ENCODE measurements around the gene PAIP2. TPM values are rescaled to one million over a fixed set of nuclear protein-coding genes. Genes with fewer than 3 reads are reported as not detected.
A peak's percentile ranks its signal among the peaks of the same experiment; 100 is the strongest.
"Not testable (repeated sequence)": the region's sequence is repeated elsewhere in the genome, so short reads cannot be mapped to it uniquely, and the experiment has no call there.

Gene PAIP2
- total and polyA plus RNA-seq, 3 donors from 2014 or later: 142 to 297 (median 150) TPM

DNA sequence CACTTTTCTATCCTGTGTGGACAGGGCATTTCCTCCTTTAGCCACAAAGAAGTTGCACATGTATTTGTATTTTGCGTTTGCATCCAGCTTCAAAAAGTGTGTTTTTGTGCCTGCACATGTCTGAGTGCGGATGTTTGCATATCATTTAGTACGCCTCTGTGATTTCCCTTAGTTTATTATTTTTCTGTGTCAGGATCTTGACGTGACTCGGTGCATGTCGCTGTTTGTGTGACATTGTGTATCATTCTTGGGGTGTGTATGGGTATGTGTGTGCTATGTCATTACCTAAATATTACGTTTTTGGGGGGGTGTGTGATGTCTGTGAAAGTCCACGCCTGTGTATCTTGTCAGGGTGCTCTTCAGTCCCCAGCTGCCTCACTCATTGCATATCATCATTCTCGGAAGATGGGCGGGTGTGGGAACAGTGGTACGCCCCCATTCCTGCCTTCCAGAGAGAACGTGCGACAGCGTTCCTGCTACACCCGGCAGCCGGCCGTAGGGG, 416 bp upstream of the PAIP2 start:
- WGBS, 2 donors: 3 to 5% methylated on average over 16 to 17 of the region's 17 CpGs
- Histone ChIP-seq H3K4me1 (peaks cover 8% of the 10 kb centered on the region), H3K27me3 (no peaks in the 10 kb centered on the region), H3K36me3 (ENCODE audit: low read depth, missing control alignments) (no peaks in the 10 kb centered on the region), H3K27ac (peak overlapping the region; percentile 97 to 99), H3K4me3 (peak overlapping the region; percentile 90 to 95), H3K9me3 (no peaks in the 10 kb centered on the region)
- no peak for TF ChIP-seq POLR2A (IDR thresholded peaks at IDR 0.05)
- TF ChIP-seq, protein P1, sequence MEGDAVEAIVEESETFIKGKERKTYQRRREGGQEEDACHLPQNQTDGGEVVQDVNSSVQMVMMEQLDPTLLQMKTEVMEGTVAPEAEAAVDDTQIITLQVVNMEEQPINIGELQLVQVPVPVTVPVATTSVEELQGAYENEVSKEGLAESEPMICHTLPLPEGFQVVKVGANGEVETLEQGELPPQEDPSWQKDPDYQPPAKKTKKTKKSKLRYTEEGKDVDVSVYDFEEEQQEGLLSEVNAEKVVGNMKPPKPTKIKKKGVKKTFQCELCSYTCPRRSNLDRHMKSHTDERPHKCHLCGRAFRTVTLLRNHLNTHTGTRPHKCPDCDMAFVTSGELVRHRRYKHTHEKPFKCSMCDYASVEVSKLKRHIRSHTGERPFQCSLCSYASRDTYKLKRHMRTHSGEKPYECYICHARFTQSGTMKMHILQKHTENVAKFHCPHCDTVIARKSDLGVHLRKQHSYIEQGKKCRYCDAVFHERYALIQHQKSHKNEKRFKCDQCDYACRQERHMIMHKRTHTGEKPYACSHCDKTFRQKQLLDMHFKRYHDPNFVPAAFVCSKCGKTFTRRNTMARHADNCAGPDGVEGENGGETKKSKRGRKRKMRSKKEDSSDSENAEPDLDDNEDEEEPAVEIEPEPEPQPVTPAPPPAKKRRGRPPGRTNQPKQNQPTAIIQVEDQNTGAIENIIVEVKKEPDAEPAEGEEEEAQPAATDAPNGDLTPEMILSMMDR (IDR thresholded peaks at IDR 0.05): no peak
- intact Hi-C loops (cut with DNase I; ENCODE audit: low total_unique reads): no loop called here
- no peak for DNase-seq

DNA sequence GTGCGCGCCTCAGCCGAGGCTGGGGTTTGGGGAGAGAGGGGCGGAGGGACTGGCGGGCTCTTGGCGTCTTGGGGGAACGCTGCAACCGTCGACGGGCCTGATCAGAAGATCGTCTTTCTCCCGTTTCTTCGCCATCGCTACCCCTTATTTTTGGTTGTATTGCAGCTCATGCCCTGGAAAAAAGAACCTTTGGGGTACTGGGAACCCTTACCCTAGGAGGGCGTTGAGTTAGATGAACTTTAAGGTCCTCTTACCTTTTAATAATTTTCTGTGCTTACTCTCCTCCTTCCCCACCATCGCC, 719 bp downstream of the PAIP2 start:
- TF ChIP-seq POLR2A (IDR thresholded peaks at IDR 0.05): no peak
- TF ChIP-seq, protein P1 (IDR thresholded peaks at IDR 0.05): no peak
- no peaks in the 10 kb centered on the region for H3K9me3 ChIP-seq
- peak overlapping the region; percentile 90 to 95 for H3K4me3 ChIP-seq
- no peaks in the 10 kb centered on the region for H3K36me3 ChIP-seq (ENCODE audit: low read depth, missing control alignments)
- peaks cover 8% of the 10 kb centered on the region for H3K4me1 ChIP-seq
- intact Hi-C loops (cut with DNase I; ENCODE audit: low total_unique reads): no loop called here
- no peak for DNase-seq
- peak overlapping the region; percentile 97 to 99 for H3K27ac ChIP-seq
- WGBS, 2 donors: 0% methylated on average over 16 of the region's 16 CpGs
- H3K27me3 ChIP-seq: no peaks in the 10 kb centered on the region

- H3K9me3 ChIP-seq: no peaks in the 10 kb centered on the region
- no peak for DNase-seq
- intact Hi-C loops (cut with DNase I; ENCODE audit: low total_unique reads): no loop called here
- 55 to 57% methylated on average over 9 of the region's 9 CpGs for WGBS, 2 donors
- H3K4me3 ChIP-seq: no peak overlapping the region
- H3K36me3 ChIP-seq (ENCODE audit: low read depth, missing control alignments): no peaks in the 10 kb centered on the region
- H3K27ac ChIP-seq: no peak overlapping the region
- peaks cover 8% of the 10 kb centered on the region for H3K4me1 ChIP-seq
- H3K27me3 ChIP-seq: no peaks in the 10 kb centered on the region
- TF ChIP-seq POLR2A (IDR thresholded peaks at IDR 0.05): no peak
- TF ChIP-seq, protein P1 (IDR thresholded peaks at IDR 0.05): no peak
These were observed 1.8 kb downstream of the PAIP2 start for GRCh38 chr5:139343476-139343875.

DNA sequence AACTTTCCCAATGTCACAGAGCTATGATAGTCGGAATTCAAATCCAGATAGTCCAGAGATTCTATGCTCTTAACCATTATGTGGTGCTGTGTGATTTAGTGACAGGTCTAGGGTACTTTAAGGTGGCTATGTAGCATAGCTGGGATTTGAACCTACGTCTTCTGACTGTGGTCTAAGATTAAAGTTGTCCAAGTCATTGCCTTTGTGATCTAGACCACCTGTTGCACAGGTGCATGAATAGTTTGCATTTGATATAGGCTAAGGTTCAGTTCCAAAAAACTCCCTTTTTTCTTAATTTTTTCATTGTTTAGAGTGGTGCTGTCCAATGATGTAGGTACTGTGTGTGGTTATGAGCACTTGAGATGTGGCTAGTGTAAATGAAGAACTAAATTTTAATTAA, 2.5 kb downstream of the PAIP2 start:
- no peak for TF ChIP-seq POLR2A (IDR thresholded peaks at IDR 0.05)
- TF ChIP-seq, protein P1 (IDR thresholded peaks at IDR 0.05): no peak
- H3K4me3 ChIP-seq: no peak overlapping the region
- no peaks in the 10 kb centered on the region for H3K36me3 ChIP-seq (ENCODE audit: low read depth, missing control alignments)
- H3K9me3 ChIP-seq: no peaks in the 10 kb centered on the region
- DNase-seq: no peak
- intact Hi-C loops (cut with DNase I; ENCODE audit: low total_unique reads): no loop called here
- 51 to 52% methylated on average over 2 of the region's 2 CpGs for WGBS, 2 donors
- no peak overlapping the region for H3K27ac ChIP-seq
- no peaks in the 10 kb centered on the region for H3K27me3 ChIP-seq
- peaks cover 8% of the 10 kb centered on the region for H3K4me1 ChIP-seq

DNA sequence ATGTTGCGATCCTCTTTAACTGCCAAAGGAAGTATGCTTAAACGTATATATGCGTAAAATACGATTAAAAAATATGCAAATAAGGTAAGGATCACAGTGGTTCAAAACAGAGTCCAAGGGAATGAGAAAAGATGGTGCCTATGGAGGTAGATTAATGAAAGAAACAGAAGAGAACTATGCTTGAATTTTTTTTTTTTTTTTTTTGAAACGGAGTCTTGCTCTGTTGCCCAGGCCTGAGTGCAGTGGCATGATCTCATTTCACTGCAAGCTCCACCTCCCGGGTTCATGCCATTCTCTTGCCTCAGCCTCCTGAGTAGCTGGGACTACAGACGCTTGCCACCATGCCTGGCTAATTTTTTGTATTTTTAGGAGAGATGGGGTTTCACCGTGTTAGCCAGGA, 3.8 kb downstream of the PAIP2 start:
- 87% methylated on average over 8 of the region's 8 CpGs for WGBS, 2 donors
- H3K9me3 ChIP-seq; H3K4me1 ChIP-seq; H3K27ac ChIP-seq; intact Hi-C loops (cut with DNase I; ENCODE audit: low total_unique reads); H3K4me3 ChIP-seq; H3K36me3 ChIP-seq (ENCODE audit: low read depth, missing control alignments); H3K27me3 ChIP-seq; DNase-seq: not testable (repeated sequence)

DNA sequence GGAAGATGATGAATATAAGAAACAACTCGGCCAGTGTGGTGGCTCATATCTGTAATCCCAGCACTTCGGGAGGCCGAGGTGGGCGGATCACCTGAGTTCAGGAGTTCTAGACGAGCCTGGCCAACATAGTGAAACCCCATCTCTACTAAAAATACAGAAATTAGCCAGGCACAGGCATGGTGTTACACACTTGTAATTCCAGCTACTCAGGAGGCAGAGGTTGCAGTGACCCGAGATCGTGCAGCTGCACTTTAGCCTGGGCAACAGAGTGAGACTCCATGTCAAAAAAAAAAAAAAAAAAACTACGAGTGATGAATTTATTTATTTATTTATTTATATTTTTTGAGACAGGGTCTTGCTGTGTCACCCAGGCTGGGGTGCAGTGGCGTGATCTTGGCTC, 6.2 kb downstream of the PAIP2 start:
- H3K36me3 ChIP-seq (ENCODE audit: low read depth, missing control alignments); H3K27ac ChIP-seq; DNase-seq; H3K9me3 ChIP-seq; H3K4me1 ChIP-seq; H3K27me3 ChIP-seq; intact Hi-C loops (cut with DNase I; ENCODE audit: low total_unique reads); H3K4me3 ChIP-seq: not testable (repeated sequence)
- WGBS, 2 donors: 88 to 89% methylated on average over 9 of the region's 9 CpGs

All from testis (tissue), 3 donors.